ENCODE results near the gene BARX1.

DNA sequence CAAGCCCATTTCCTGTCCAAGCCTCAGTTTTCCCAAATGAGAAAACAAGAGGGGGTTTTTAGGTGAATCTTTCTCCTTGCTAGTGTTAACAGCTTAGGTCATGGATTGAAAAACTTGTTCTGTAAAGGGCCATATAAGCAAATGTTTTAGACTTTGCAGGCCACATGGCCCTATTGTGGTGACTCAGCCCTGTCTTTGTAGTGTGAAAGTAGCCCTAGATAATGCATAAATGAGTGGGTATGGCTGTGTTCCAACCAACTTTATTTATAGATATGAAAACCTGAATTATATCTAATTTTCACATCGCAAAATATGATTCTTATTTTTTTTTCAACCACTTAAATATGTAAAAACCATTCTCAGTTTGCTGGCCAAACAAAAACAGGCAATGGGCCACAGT, 6.9 kb upstream of the BARX1 start:
- TF ChIP-seq BACH2 (CRISPR knock-in tag; IDR thresholded peaks at IDR 0.05; ENCODE audit: borderline replicate concordance) (no peak), ZFP3 (CRISPR knock-in tag; IDR thresholded peaks at IDR 0.05) (no peak), ESRRG (CRISPR knock-in tag; IDR thresholded peaks at IDR 0.05) (no peak), ZFP30 (CRISPR knock-in tag; IDR thresholded peaks at IDR 0.05) (no peak), ZC3H10 (CRISPR knock-in tag; IDR thresholded peaks at IDR 0.05) (no peak), TOX (CRISPR knock-in tag; IDR thresholded peaks at IDR 0.05; ENCODE audit: borderline replicate concordance) (no peak), ARNTL (CRISPR knock-in tag; IDR thresholded peaks at IDR 0.05; ENCODE audit: borderline replicate concordance, low read depth) (no peak), SNAI2 (CRISPR knock-in tag; IDR thresholded peaks at IDR 0.05) (no peak), ZNF565 (CRISPR knock-in tag; conservative IDR thresholded peaks at IDR 0.05; ENCODE audit: low read depth) (no peak), ISL1 (CRISPR knock-in tag; IDR thresholded peaks at IDR 0.05) (no peak), OSR1 (CRISPR knock-in tag; IDR thresholded peaks at IDR 0.05) (no peak), GLIS3 (CRISPR knock-in tag; IDR thresholded peaks at IDR 0.05) (no peak)
- TF ChIP-seq, protein P1, sequence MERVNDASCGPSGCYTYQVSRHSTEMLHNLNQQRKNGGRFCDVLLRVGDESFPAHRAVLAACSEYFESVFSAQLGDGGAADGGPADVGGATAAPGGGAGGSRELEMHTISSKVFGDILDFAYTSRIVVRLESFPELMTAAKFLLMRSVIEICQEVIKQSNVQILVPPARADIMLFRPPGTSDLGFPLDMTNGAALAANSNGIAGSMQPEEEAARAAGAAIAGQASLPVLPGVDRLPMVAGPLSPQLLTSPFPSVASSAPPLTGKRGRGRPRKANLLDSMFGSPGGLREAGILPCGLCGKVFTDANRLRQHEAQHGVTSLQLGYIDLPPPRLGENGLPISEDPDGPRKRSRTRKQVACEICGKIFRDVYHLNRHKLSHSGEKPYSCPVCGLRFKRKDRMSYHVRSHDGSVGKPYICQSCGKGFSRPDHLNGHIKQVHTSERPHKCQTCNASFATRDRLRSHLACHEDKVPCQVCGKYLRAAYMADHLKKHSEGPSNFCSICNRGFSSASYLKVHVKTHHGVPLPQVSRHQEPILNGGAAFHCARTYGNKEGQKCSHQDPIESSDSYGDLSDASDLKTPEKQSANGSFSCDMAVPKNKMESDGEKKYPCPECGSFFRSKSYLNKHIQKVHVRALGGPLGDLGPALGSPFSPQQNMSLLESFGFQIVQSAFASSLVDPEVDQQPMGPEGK (CRISPR knock-in tag; IDR thresholded peaks at IDR 0.05; ENCODE audit: borderline replicate concordance): no peak
